ENCODE results near the gene TMTC1.

TMTC1 gene

GRCh38 chr12:29486972-29487371 is 296.8 kb downstream of the TMTC1 start:
- H3K4me3 ChIP-seq (ENCODE audit: low read length) = no peak overlapping the region
- H3K9ac ChIP-seq (ENCODE audit: low read length) = no peak overlapping the region
- H3K9me3 ChIP-seq (ENCODE audit: control insufficient read depth, low read length) = no peaks in the 10 kb centered on the region
- peaks cover 7% of the 10 kb centered on the region for H3K4me1 ChIP-seq (ENCODE audit: control insufficient read depth, insufficient read depth, low read length)
- DNase-seq (ENCODE audit: low read depth) = no peak
- no peaks in the 10 kb centered on the region for H3K27me3 ChIP-seq (replicated peaks; ENCODE audit: control insufficient read depth, insufficient read depth, low read length)
- no peaks in the 10 kb centered on the region for H3K36me3 ChIP-seq (ENCODE audit: control insufficient read depth, insufficient read depth, low read length, severe bottlenecking)

- Histone ChIP-seq H3K9me3 (ENCODE audit: control insufficient read depth, low read length) (no peaks in the 10 kb centered on the region), H3K4me3 (ENCODE audit: low read length) (no peak overlapping the region), H3K27me3 (replicated peaks; ENCODE audit: control insufficient read depth, insufficient read depth, low read length) (no peaks in the 10 kb centered on the region), H3K9ac (ENCODE audit: low read length) (no peak overlapping the region), H3K36me3 (ENCODE audit: control insufficient read depth, insufficient read depth, low read length, severe bottlenecking) (no peaks in the 10 kb centered on the region), H3K4me1 (ENCODE audit: control insufficient read depth, insufficient read depth, low read length) (no peaks in the 10 kb centered on the region)
- DNase-seq (ENCODE audit: low read depth) = no peak
These were observed 320.5 kb downstream of the TMTC1 start for GRCh38 chr12:29463198-29463597.

- Histone ChIP-seq H3K27me3 (replicated peaks; ENCODE audit: control insufficient read depth, insufficient read depth, low read length) (no peaks in the 10 kb centered on the region), H3K4me3 (ENCODE audit: low read length) (no peak overlapping the region)
- no peak for DNase-seq (ENCODE audit: low read depth)
These were observed 323.7 kb downstream of the TMTC1 start for GRCh38 chr12:29460082-29460481.

GRCh38 chr12:29455087-29455486 is 328.7 kb downstream of the TMTC1 start:
- H3K36me3 ChIP-seq (ENCODE audit: control insufficient read depth, insufficient read depth, low read length, severe bottlenecking) = no peaks in the 10 kb centered on the region
- H3K27me3 ChIP-seq (replicated peaks; ENCODE audit: control insufficient read depth, insufficient read depth, low read length) = no peaks in the 10 kb centered on the region
- no peaks in the 10 kb centered on the region for H3K9me3 ChIP-seq (ENCODE audit: control insufficient read depth, low read length)
- DNase-seq (ENCODE audit: low read depth) = no peak
- no peak overlapping the region for H3K9ac ChIP-seq (ENCODE audit: low read length)
- H3K4me3 ChIP-seq (ENCODE audit: low read length) = no peak overlapping the region
- H3K4me1 ChIP-seq (ENCODE audit: control insufficient read depth, insufficient read depth, low read length) = no peaks in the 10 kb centered on the region

More at GRCh38 chr12:29460082-29460481, 323.7 kb downstream of the TMTC1 start:
- H3K4me1 ChIP-seq (ENCODE audit: control insufficient read depth, insufficient read depth, low read length) = no peaks in the 10 kb centered on the region
- no peaks in the 10 kb centered on the region for H3K9me3 ChIP-seq (ENCODE audit: control insufficient read depth, low read length)
- H3K9ac ChIP-seq (ENCODE audit: low read length) = no peak overlapping the region
- no peaks in the 10 kb centered on the region for H3K36me3 ChIP-seq (ENCODE audit: control insufficient read depth, insufficient read depth, low read length, severe bottlenecking)

- no peak overlapping the region for H3K9ac ChIP-seq (ENCODE audit: low read length)
- H3K4me3 ChIP-seq (ENCODE audit: low read length) = no peak overlapping the region
- no peaks in the 10 kb centered on the region for H3K4me1 ChIP-seq (ENCODE audit: control insufficient read depth, insufficient read depth, low read length)
- H3K36me3 ChIP-seq (ENCODE audit: control insufficient read depth, insufficient read depth, low read length, severe bottlenecking) = no peaks in the 10 kb centered on the region
- no peaks in the 10 kb centered on the region for H3K27me3 ChIP-seq (replicated peaks; ENCODE audit: control insufficient read depth, insufficient read depth, low read length)
- DNase-seq (ENCODE audit: low read depth) = no peak
- no peaks in the 10 kb centered on the region for H3K9me3 ChIP-seq (ENCODE audit: control insufficient read depth, low read length)
These were observed 331.9 kb downstream of the TMTC1 start for GRCh38 chr12:29451888-29452287.
